HG02981 (cell line): Measurements from ENCODE around the gene E2F2.

Source experiments
- ATAC-seq: cut with Tn5 transposase; IDR thresholded peaks from one replicate; pipeline ENCODE4 v1.9.1; 2021; ENCODE audit warnings: mild to moderate bottlenecking, moderate library complexity; ENCODE audit not compliant: unreplicated experiment

Gene E2F2

GRCh38 chr1:23530747-23531561 is at the start of gene E2F2:
Gene E2F2 (minus strand): TSS chr1:23531233. CDS start chr1:23530793, 440 bp downstream.
- no peak for ATAC-seq

GRCh38 chr1:23578997-23579363 is 47.9 kb upstream of the E2F2 start:
- no peak for ATAC-seq

GRCh38 chr1:23578311-23578996 is 47.4 kb upstream of the E2F2 start:
- ATAC-seq = no peak

- ATAC-seq = peak; percentile 85
These were observed 46.3 kb upstream of the E2F2 start for GRCh38 chr1:23577056-23578004.

GRCh38 chr1:23576338-23577055 is 45.5 kb upstream of the E2F2 start:
- no peak for ATAC-seq

GRCh38 chr1:23575226-23575810 is 44.3 kb upstream of the E2F2 start:
- no peak for ATAC-seq

- peak; percentile 39 for ATAC-seq
These were observed 43.3 kb upstream of the E2F2 start for GRCh38 chr1:23574265-23574754.

GRCh38 chr1:23573574-23574182 is 42.6 kb upstream of the E2F2 start:
- ATAC-seq = no peak

- ATAC-seq = no peak
These were observed 40.4 kb upstream of the E2F2 start for GRCh38 chr1:23571465-23571864.

GRCh38 chr1:23570001-23570691 is 39.1 kb upstream of the E2F2 start:
- no peak for ATAC-seq

GRCh38 chr1:23568608-23569383 is 37.8 kb upstream of the E2F2 start:
- no peak for ATAC-seq

GRCh38 chr1:23567996-23568607 is 37.1 kb upstream of the E2F2 start:
- no peak for ATAC-seq

GRCh38 chr1:23567629-23567995 is 36.6 kb upstream of the E2F2 start:
- no peak for ATAC-seq

GRCh38 chr1:23566304-23566703 is 35.3 kb upstream of the E2F2 start:
- no peak for ATAC-seq

GRCh38 chr1:23565776-23566175 is 34.7 kb upstream of the E2F2 start:
- ATAC-seq = no peak

GRCh38 chr1:23564529-23565122 is 33.6 kb upstream of the E2F2 start:
- no peak for ATAC-seq

- ATAC-seq = no peak
These were observed 32.8 kb upstream of the E2F2 start for GRCh38 chr1:23563755-23564374.
